ENCODE data around the gene ISG15.

Gene ISG15

DNA sequence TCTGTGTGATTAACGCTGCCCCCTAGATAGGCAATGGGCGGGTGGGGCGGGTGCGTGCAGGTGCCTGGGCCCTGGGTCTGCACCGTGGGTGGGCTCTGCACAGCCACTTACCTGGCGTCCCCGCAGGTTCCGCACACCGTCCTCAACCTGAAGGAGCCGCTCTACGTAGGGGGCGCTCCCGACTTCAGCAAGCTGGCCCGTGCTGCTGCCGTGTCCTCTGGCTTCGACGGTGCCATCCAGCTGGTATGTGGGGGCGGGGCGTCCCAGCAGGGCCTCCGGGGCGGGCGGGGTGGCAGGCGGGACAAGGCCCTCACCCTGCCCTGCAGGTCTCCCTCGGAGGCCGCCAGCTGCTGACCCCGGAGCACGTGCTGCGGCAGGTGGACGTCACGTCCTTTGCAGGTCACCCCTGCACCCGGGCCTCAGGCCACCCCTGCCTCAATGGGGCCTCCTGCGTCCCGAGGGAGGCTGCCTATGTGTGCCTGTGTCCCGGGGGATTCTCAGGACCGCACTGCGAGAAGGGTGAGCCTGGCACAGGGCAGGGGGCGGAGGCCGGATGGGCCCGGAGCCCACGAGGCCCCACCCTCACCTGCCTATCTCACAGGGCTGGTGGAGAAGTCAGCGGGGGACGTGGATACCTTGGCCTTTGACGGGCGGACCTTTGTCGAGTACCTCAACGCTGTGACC, 38.0 kb downstream of the ISG15 start:
- Histone ChIP-seq H3K27ac (no peak overlapping the region), H3K4me3 (ENCODE audit: low read depth, low read length) (no peak overlapping the region), H3K36me3 (peaks cover 53% of the 10 kb centered on the region), H3K27me3 (ENCODE audit: insufficient read depth, low read depth, severe bottlenecking) (no peaks in the 10 kb centered on the region), H3K9me3 (ENCODE audit: severe bottlenecking) (no peaks in the 10 kb centered on the region)
- DNase-seq, result no peak
- no peak for TF ChIP-seq CTCF (IDR thresholded peaks at IDR 0.05; ENCODE audit: low read depth, low read length)

DNA sequence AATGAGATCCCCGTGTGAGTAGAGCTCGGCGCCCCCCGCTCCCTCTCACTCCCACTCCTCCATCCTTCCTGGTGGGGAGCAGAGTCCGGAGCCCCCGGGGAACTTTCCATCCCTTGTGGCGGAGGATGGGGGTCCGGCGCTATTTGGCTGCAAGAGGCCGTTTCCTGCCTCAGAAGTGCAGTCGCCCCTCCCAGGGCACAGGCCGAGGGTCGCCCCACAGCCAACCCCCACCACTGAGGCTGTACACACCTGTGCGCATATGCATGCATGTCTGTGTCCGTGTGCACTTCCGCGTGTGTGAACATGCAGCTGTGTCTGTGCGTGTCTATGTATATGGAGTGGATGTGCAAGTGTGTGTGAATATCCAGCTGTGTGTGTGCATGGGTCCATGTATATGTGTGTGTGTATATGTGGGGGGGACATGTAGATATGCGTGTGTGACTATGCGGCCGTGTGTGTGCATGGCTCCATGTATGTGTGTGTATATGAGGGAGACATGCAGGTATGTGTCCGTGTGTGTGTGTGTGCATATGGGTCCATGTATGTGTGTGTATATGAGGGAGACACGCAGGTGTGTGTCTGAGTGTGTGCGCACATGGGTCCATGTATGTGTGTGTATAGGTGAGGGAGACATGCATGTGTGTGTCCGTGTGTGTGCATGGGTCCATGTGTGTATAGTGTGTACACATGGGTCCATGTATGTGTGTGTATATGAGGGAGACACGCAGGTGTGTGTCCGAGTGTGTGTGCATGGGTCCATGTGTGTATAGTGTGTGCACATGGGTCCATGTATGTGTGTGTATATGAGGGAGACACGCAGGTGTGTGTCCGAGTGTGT, 38.9 kb downstream of the ISG15 start:
- Histone ChIP-seq H3K4me3 (ENCODE audit: low read depth, low read length) (no peak overlapping the region), H3K27me3 (ENCODE audit: insufficient read depth, low read depth, severe bottlenecking) (no peaks in the 10 kb centered on the region), H3K27ac (no peak overlapping the region), H3K36me3 (peaks cover 44% of the 10 kb centered on the region), H3K9me3 (ENCODE audit: severe bottlenecking) (no peaks in the 10 kb centered on the region)
- no peak for TF ChIP-seq CTCF (IDR thresholded peaks at IDR 0.05; ENCODE audit: low read depth, low read length)
- DNase-seq, result no peak

DNA sequence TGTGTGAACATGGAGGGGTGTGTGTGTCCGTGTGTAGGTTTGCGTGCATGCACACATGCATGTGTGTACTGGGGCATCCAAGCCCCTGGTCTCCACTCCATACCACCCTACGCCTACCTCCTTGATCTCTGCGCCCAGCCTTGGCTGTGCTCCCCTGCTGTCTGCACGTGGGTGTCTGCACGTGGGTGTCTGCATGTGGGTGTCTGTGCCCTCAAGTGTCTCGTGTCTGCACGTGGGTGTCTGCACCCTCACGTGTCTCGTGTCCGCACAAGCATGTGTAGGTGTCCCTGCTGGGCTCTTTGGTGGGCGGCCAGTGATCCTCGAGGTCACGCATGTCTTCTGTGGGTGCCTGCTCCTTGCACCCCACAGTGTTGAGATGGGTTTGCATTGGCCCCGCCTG, 39.7 kb downstream of the ISG15 start:
- Histone ChIP-seq H3K9me3 (ENCODE audit: severe bottlenecking) (no peaks in the 10 kb centered on the region), H3K27me3 (ENCODE audit: insufficient read depth, low read depth, severe bottlenecking) (peaks cover 1% of the 10 kb centered on the region), H3K27ac (no peak overlapping the region), H3K4me3 (ENCODE audit: low read depth, low read length) (no peak overlapping the region), H3K36me3 (peaks cover 37% of the 10 kb centered on the region)
- no peak for DNase-seq
- TF ChIP-seq CTCF (IDR thresholded peaks at IDR 0.05; ENCODE audit: low read depth, low read length), result no peak

DNA sequence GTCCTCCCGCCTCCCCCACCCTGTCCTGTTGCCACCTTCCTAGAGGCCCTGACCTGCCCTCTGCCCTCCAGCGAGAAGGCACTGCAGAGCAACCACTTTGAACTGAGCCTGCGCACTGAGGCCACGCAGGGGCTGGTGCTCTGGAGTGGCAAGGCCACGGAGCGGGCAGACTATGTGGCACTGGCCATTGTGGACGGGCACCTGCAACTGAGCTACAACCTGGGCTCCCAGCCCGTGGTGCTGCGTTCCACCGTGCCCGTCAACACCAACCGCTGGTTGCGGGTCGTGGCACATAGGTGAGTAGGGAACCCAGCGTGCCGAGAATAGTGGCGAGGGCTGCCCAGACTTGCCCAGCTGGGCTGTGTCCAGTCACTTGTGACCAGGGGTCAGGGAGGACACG, 40.4 kb downstream of the ISG15 start:
- Histone ChIP-seq H3K27ac (no peak overlapping the region), H3K4me3 (ENCODE audit: low read depth, low read length) (no peak overlapping the region), H3K36me3 (peaks cover 37% of the 10 kb centered on the region), H3K27me3 (ENCODE audit: insufficient read depth, low read depth, severe bottlenecking) (peaks cover 8% of the 10 kb centered on the region), H3K9me3 (ENCODE audit: severe bottlenecking) (no peaks in the 10 kb centered on the region)
- no peak for DNase-seq
- no peak for TF ChIP-seq CTCF (IDR thresholded peaks at IDR 0.05; ENCODE audit: low read depth, low read length)

DNA sequence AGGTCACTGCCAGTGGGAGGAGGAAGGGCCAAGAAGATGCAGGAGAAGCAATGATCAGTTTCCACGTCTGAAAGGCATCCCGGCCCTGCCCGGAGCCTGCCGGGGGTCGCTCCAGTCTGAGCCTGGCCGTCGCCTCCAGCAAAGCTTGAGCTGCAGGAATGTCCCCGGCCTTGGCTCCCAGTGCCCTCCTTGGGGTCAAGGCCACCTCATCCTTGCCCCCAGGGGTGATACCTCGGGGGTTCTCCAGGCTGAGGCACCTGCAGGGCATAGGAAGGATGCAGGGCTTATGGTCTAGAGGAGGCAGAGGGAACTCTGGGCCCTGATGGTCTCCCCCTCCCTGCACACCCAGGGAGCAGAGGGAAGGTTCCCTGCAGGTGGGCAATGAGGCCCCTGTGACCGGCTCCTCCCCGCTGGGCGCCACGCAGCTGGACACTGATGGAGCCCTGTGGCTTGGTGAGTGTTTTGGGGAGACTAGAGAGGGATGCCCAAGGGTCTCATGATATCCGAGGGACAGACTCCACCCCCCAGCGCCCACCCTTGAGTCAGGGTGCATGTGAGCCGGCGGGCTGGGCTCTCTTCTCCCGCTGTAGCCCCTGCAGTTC, 40.9 kb downstream of the ISG15 start:
- no peak for TF ChIP-seq CTCF (IDR thresholded peaks at IDR 0.05; ENCODE audit: low read depth, low read length)
- no peak overlapping the region for H3K27ac ChIP-seq
- H3K36me3 ChIP-seq, result peaks cover 36% of the 10 kb centered on the region
- peaks cover 11% of the 10 kb centered on the region for H3K27me3 ChIP-seq (ENCODE audit: insufficient read depth, low read depth, severe bottlenecking)
- no peak overlapping the region for H3K4me3 ChIP-seq (ENCODE audit: low read depth, low read length)
- no peak for DNase-seq
- no peaks in the 10 kb centered on the region for H3K9me3 ChIP-seq (ENCODE audit: severe bottlenecking)

Data from WERI-Rb-1 (cell line).